ENCODE results near the gene SLC26A4.

Gene SLC26A4

DNA sequence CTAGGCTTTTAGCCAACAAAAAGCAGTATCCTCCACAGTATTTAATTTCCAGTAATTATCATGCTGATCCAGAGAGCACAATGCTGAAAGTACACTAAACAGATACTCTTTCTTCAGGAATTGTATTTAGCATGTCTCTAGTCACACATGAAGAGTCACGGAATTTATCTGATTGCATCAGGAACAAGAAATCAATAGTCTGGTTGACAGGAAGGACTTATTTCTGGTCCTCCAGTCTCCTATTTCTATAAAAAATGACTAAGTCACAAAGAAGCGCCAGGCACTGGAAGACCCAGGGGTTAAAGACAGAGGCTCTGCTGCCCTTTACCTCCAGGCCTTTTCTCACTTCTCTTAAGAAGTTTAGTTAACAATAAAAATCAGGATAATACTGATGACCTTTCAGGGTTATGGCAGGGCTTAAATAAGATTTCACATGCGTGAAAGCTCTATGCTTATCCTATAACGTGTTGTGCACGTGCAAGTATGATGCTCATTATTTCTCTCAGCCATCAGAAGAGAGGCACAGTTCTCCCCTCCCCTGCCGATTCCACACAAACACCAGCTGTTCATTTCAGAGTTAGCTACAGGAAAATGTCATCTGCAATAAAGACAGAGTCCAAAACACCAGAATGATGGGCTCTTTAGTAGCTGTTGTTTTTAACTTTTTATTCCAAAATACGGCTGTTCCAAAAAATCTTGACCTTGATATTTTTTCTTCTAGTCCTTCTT lies 36.9 kb downstream of the SLC26A4 start:
- no peak for DNase-seq (ENCODE audit: low read depth)

DNA sequence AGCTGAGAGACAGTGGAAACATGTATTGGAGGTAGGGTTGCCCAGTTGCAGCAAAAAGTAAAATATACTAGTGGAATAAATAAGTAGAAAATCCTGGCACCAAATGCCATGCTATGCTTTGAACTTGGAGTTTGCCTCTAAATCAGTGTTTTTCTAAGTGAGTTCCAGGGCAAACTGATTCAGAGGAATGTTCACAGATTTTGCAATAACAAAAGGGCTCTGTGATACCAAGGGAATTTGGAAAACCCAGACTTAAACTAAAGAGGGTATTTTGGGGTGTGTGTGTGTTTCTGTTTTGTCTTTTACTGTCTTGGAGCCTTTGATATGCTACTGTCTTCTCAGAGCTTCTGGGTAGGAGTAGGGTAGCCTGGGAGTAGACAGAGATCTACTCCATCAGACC lies 39.9 kb downstream of the SLC26A4 start:
- no peak for DNase-seq (ENCODE audit: low read depth)

DNA sequence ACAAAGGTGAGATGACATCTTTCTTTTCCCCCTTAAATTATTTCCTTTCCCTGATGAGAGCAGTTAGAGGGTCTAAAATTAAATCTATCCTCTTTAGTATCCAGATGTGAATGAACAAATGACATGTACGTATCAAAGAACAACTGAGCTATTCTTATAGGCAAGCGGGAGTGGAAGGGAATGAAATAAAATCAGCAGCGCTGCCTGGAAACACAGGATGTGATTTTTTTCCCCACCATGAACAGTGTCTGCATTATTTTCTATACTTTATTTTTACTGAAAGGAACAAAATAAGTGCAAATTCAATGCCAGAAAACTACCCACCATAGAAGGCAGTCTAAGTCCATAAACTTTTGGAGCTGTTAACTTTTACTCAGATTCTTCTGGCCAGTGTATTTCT lies 40.6 kb downstream of the SLC26A4 start:
- DNase-seq (ENCODE audit: low read depth), result no peak

- no peak for DNase-seq (ENCODE audit: low read depth)
These were observed 42.6 kb downstream of the SLC26A4 start for GRCh38 chr7:107703219-107703618.

DNA sequence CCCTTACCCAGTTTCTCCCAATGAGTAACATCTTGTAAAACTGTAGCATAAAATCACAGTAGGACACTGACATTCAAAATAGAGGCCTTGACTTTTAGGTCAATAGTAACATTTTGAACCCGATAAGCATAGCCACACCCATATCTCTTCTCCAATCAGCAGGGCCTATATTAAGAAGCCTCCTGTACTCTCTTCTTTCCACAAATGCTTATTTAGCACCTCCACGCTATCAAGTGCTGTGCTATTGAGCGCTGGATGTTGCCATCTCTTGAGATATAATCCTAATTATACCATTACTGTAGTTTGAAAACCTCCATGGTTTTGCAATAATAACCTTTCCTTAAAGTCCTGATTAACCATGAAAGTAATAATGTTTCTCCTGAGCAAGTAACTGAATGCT lies 43.2 kb downstream of the SLC26A4 start:
- no peak for DNase-seq (ENCODE audit: low read depth)

DNA sequence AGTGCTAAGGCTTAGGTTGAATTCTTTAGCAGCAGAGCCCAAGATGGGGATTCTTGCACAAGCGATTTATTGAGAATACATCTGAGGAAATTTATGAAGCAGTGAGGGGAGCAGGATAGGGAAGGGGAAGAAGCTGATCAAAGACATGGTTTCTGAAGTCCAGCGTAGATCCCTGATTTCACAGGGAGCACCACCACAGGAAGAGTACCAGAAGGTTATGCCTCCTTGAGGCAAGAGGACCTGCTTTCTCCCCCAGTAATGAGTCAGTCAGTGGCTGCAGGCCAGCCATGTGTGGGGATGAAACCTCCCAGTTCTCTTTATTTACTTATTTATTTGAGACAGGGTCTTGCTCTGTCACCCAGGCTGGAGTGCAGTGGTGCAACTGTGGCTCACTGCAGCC lies 48.3 kb downstream of the SLC26A4 start:
- peak; percentile 43 for DNase-seq (ENCODE audit: low read depth)

GRCh38 chr7:107711301-107711700 lies 50.7 kb downstream of the SLC26A4 start:
- peak; percentile 76 for DNase-seq (ENCODE audit: low read depth)

DNA sequence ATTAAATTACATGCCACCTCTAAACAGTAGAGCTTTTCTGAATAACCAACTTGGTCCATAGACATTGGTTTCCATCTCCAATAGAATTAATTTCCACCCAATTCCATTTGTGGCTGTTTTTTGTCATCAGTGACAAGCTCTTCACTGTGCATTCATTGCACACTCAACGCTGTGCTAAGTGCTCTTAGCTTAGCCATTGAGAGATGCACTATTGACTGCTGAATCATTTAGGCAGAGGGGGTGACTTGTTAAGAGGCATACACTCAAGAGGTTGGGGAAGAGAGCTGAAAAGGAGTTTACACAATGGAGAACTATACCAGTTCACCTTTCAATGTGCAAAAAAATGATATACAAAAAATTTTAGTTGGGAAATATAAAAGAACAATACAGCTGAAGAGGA lies 51.4 kb downstream of the SLC26A4 start:
- DNase-seq (ENCODE audit: low read depth), result no peak

DNA sequence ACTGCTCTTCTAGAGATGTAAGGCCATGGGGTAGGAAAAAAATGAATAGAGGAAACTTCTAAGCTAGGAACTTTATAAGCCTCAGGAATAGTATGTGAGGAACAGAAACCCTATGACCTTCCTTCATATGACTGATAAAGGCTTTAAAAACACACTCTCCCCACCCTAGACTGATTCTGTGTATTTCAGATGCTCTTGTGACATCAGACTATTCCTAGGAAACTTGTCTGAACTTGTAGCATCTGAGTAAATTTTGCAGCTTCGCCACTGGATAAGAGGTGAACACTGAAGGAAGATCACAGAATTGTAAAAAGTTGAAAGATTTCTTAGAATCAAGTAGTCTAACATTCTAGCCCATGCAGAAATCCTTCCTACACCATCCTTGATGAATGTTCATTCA lies 52.3 kb downstream of the SLC26A4 start:
- DNase-seq (ENCODE audit: low read depth), result no peak

GRCh38 chr7:107715531-107715930 lies 54.9 kb downstream of the SLC26A4 start:
- DNase-seq (ENCODE audit: low read depth), result peak; percentile 81

- DNase-seq (ENCODE audit: low read depth), result no peak
These were observed 58.0 kb downstream of the SLC26A4 start for GRCh38 chr7:107718456-107719193.

DNA sequence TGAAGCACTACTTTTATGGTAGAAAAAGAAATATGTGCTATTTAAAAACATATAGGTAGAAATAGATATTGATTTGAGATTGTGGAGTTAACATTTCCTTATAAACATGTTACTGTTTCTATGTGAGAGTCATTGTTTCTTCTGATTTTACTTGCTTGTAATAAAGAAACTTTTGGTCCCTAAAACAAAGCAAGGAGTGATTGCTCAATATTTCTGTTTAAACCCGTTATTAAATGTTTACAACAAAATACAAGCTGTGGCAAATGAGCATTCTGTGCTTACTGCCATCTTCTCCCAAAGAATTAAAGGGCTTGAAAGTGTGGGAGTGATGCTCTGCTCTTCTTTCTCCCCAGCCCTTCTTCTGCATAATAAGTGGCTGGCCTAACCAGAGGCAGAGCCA lies 60.7 kb downstream of the SLC26A4 start:
- DNase-seq (ENCODE audit: low read depth), result no peak

DNA sequence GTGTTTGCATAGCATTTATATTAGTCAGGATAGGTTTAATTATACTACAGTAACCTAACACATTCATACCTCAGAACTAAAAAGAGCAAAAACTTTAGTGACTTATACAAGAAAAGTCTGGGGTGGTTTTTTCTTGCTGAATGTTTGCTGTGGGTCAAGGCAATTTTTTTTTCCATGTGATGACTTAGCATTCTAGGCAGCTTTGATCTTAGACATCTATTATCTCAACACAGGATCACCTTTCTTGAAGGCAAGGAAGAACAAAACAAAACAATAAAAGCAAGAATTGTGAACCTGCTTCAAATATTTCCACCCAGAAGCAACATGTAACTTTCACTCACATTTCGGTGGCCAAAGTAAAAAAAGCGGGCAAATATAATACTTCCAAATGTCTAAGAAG lies 62.6 kb downstream of the SLC26A4 start:
- DNase-seq (ENCODE audit: low read depth), result no peak

DNA sequence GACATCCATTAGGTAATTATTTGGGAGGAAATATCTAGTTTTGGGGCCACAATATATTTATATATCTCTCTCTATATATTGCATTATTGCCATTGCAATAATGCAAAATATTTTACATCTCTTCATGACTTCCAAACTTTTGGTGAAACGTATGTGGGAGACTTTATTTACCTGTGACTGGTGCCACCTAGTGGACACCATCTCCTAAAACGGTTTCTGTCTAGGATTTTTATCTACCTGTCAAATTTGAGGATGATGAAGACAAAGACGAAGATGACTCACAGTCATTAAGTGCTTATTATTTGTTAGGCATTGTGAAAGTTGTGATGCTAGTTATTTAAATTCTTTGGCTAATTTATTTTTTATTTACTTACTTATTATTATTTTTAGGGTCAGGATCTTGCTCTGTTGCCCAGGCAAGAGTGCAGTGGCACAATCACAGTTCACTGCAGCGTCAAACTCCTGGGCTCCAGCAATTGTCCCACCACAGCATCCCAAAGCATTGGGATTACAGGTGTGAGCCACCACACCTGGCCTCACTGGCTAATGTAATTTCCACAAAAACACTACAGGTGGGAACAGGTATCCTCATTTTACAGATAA lies 64.6 kb downstream of the SLC26A4 start:
- DNase-seq (ENCODE audit: low read depth), result peak; percentile 59

DNA sequence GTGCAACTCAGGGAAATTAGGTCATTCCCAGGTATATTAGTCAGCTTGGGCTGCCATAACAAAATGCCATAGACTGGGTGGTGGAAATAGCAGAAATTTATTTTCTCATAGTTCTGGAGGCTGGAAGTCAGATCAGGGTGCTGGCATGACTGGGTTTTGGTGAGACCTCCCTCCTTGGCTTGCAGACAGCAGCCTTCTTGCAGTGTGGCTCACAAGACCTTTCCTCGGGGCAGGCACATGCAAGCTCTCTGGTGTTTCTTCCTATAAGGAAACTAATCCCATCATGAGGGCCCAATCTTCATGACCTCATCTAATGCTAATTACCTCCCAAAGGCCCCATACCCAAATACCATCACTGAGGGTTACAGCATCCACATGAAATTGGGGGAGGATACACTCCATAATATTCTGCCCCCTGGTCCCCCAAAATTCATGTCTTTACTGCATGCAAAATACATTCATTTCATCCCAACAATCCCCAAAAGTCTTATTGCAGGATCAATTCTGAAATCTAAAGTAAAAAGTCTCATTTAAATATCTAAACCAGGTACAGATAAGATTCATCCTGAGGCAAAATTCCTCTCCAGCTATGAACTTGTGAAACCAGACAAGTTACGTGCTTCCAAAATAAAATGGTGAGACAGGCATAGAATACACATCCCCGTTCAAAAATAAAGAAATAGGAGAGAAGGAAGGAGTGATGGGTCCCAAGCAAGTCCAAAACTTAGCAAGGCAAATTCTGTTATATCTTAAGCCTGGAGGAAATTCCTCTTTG lies 65.9 kb downstream of the SLC26A4 start:
- no peak for DNase-seq (ENCODE audit: low read depth)

DNA sequence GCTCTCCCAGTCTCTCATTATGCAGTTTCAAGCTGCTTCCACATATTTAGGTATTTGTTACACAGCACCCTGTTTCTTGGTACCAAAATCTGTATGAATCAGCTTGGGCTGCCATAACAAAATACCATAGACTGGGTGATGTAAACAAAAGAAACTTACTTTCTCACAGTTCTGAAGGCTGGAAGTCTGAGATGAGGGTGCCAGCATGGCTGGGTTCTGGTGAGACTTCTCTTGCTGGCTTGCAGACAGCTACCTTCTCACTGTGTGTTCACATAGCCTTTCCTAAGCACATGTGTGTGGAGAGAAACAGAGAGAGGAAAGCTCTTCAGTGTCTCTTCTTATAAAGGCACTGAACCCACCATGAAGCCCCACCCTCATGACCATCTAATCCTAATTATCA lies 67.6 kb downstream of the SLC26A4 start:
- peak; percentile 8 for DNase-seq (ENCODE audit: low read depth)

- peak; percentile 6 for DNase-seq (ENCODE audit: low read depth)
These were observed 82.3 kb downstream of the SLC26A4 start for GRCh38 chr7:107742678-107743566.

DNA sequence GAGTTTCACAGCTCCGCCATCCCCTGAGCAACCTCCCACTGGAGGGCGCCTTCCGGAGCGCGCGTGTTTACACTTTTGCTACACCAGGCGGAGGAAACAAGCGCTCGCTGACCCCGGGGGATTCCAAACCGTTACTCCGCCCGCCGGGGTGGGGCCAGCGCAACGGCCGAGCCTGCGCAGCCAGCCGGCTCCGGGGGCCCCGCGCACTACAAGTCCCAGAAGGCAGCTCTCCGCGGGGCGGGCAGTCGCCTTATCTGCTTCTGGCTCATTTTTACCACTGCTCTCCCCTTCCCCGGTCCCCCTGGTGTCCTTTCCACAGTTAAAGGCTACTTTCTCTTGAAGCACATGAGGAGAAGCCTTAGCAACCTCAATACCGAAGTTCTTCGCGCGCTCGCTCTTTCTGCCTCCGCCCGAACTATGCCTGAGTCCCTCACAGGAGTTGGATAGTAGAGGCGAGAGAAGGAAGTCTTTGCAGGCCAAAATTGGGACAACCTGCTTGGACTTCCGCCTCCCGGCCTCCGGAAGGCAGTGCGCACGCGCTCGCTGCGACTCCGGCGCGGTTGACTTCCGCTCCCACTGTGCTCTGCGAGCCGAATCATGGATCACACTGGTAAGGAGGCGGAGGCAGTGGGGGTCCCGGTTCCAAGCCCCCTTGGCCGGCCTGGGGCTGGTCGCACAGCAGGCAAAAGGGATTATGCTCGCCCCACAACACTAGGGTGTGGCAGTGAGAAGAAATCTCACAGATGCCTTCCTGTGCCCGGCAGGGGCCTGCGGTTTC lies 83.1 kb downstream of the SLC26A4 start, which contains the start of gene CBLL1:
Gene CBLL1, plus strand, starts transcription at position 576 of the 778 bp plus-strand sequence. Its CDS starts 22 bp downstream, at position 598.
- peak; percentile 98 for DNase-seq (ENCODE audit: low read depth)

- peak; percentile 55 for DNase-seq (ENCODE audit: low read depth)
These were observed 83.7 kb downstream of the SLC26A4 start for GRCh38 chr7:107744345-107744750.

- DNase-seq (ENCODE audit: low read depth), result peak; percentile 17
These were observed 85.4 kb downstream of the SLC26A4 start for GRCh38 chr7:107746006-107746405.
